CD4-positive, alpha-beta T cell treated with Interleukin-2 at 100 ng/mL for 4 hours (primary cell): ENCODE measurements around the gene LSM2.
"Not testable (repeated sequence)": the region's sequence is repeated elsewhere in the genome, so short reads cannot be mapped to it uniquely, and the experiment has no call there.

ENCODE experiments used
- DNase-seq: peaks from one replicate; pipeline ENCODE4 v3.0.0-alpha.2; 2020; ENCODE audit warnings: low spot score

Gene LSM2

GRCh38 chr6:31827286-31828079, 20.7 kb upstream of the LSM2 start, which contains the start of gene HSPA1B:
HSPA1B (plus strand) TSS chr6:31827738; CDS start chr6:31827951, 213 bp downstream.
- DNase-seq, result peak; percentile 94

DNA sequence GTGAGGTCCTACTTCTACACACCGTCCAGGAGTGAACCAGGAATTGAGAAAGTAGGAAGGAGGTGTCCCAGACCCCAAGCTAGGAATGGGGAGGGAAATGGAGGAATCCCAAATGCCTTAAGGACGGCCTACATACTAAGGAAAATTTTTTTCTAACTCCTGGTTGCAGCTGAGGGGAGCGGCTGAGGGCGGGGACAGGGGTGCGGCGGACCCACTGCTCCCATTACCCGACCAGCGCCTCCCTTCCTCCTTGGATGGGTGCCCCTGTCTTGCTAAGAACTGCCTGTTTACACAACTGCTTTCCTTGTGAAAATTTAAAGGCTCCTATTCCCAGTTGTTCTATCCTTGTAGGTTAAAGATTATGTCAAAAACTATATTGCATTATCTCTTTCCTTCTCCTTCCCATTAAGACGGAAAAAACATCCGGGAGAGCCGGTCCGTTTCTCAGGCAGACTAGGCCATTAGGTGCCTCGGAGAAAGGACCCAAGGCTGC, 20.1 kb upstream of the LSM2 start:
- DNase-seq, result no peak

GRCh38 chr6:31825553-31825952, 18.8 kb upstream of the LSM2 start:
- DNase-seq, result no peak

DNA sequence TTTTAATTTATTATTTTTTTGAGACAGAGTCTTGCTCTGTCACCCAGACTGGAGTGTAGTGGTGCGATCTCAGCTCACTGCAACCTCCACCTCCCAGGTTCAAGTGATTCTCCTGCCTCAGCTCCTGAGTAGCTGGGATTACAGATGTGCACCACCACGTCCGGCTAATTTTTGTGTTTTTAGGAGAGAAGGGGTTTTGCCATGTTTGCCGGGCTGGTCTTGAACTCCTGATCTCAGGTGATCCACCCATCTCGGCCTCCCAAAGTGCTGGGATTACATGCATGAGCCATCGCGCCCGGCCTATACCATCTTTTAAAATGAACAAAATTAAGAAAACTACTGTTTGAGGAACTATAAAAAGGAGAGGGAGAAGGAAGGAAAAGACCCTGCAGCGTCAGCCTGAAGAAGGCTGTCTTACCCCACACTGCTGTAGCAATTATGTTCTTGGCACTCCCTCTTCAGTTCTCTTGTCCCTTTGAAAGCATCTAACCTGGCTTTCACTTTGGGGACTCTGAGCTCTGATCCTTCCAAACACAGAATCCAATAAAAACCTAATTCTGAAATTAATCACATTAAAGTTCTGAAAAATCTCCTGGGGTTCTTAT, 16.9 kb upstream of the LSM2 start:
- not testable (repeated sequence) for DNase-seq

GRCh38 chr6:31822036-31822821, 15.5 kb upstream of the LSM2 start:
- peak; percentile 68 for DNase-seq

DNA sequence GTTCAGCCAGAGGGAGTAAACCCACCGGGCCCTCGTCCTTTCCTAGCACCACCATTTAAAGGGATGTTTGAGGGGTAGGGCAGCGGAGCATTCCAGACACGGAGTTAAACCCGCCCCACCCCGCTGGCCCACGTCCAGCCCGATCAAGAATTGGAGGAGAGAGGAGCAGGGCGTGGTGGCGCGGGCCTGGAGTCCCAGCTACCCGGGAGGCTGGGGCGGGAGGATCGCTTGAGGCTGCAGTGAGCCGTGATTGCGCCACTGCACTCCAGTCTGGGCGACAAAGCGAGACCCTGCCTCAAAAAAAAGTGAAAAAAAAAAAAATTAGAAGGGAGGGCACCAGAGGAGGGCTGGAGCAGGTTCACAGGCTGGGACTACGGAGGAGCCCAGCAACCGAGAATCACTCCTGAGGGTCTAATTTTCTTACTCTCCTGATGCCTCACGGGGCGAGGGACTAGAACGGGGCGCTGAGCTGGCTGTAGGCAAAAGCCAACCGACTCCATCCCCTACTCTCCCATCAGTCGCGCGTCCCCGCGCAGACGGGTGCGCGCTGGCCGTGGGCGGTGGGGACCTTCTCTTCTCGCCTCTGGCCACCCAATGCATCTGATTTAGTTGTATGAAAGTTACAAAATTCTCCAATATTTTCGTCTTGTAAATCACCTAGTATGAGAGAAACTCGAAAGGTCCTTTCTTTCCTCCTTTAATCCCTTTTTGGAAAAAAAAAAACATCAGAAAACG, 14.7 kb upstream of the LSM2 start:
- DNase-seq, result peak; percentile 30

GRCh38 chr6:31820399-31820798, 13.6 kb upstream of the LSM2 start:
- DNase-seq, result not testable (repeated sequence)

DNA sequence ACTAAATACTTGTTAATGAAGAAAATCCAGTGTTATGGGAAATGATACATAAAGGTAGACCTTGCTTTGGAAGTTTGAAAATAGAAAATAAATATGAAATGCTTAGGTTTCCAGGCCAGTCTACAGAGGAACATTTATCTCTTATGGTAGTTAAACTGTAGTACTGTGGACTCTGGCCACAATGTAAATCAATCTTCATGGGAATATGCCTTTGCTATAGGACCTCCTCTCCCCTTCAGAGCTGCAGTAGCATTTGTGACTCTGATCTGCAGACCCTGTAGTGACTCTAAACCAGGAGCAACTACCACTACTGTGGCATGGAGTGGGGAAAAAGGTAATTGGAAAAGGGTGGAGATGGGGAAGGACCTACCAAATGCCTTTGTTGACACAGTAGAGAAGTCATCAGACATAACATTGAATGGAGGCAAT, 13.1 kb upstream of the LSM2 start:
- DNase-seq, result no peak

GRCh38 chr6:31817929-31818511, 11.3 kb upstream of the LSM2 start:
- not testable (repeated sequence) for DNase-seq

GRCh38 chr6:31817133-31817928, 10.6 kb upstream of the LSM2 start:
- peak; percentile 65 for DNase-seq

DNA sequence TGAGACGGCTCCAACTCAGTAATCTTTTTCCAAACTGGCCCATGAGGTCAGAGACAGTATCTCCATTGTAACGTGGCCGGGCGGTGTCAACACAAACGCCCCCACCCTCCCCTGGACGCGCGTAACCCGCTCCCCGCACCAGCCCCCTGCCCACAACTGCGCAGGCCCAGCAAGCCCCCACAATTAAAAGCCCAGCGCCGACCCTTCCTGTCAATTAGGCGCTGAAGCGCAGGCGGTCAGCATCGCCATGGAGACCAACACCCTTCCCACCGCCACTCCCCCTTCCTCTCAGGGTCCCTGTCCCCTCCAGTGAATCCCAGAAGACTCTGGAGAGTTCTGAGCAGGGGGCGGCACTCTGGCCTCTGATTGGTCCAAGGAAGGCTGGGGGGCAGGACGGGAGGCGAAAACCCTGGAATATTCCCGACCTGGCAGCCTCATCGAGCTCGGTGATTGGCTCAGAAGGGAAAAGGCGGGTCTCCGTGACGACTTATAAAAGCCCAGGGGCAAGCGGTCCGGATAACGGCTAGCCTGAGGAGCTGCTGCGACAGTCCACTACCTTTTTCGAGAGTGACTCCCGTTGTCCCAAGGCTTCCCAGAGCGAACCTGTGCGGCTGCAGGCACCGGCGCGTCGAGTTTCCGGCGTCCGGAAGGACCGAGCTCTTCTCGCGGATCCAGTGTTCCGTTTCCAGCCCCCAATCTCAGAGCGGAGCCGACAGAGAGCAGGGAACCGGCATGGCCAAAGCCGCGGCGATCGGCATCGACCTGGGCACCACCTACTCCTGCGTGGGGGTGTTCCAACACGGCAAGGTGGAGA, 8.5 kb upstream of the LSM2 start, which contains the start of the genes HSPA1A and HSPA1L:
Gene HSPA1A, plus strand, starts transcription at position 519 of the 814 bp plus-strand sequence. Its CDS starts 214 bp downstream, at position 733.
Gene HSPA1L, minus strand, starts transcription at position 259 of the 814 bp plus-strand sequence. CDS start 3,311 bp downstream, outside the sequence.
- DNase-seq, result peak; percentile 84

GRCh38 chr6:31814677-31815024, 7.9 kb upstream of the LSM2 start:
- DNase-seq, result peak; percentile 73

GRCh38 chr6:31813465-31813849, 6.7 kb upstream of the LSM2 start:
- no peak for DNase-seq

DNA sequence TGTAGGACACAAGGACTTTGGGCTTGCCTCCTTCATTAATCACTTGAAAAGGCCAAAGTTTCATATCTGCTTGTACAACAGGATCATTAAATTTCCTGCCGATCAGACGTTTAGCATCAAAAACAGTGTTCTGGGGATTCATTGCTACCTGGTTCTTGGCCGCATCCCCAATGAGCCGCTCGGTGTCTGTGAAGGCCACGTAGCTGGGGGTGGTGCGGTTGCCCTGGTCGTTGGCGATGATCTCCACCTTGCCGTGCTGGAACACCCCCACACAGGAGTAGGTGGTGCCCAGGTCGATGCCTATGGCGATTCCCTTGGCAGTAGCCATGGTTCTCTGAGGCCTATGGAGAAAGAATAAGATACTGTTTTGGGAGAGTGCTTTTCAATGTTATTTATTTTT, 4.9 kb upstream of the LSM2 start:
- DNase-seq, result no peak

GRCh38 chr6:31808599-31808998, 1.8 kb upstream of the LSM2 start:
- not testable (repeated sequence) for DNase-seq

GRCh38 chr6:31805939-31806469, 762 bp downstream of the LSM2 start:
- no peak for DNase-seq

GRCh38 chr6:31801031-31801927, 5.5 kb downstream of the LSM2 start:
- DNase-seq, result not testable (repeated sequence)

GRCh38 chr6:31799781-31800180, 7.0 kb downstream of the LSM2 start:
- no peak for DNase-seq
